GM18519 (cell line): ENCODE results near the gene SPAG6.
"Not testable (repeated sequence)": the region's sequence is repeated elsewhere in the genome, so short reads cannot be mapped to it uniquely, and the experiment has no call there.

ENCODE experiments used
- ATAC-seq: cut with Tn5 transposase; IDR thresholded peaks from one replicate; pipeline ENCODE4 v1.9.1; 2021; ENCODE audit warnings: mild to moderate bottlenecking, moderate library complexity; ENCODE audit not compliant: unreplicated experiment, low FRiP score

The SPAG6 gene

DNA sequence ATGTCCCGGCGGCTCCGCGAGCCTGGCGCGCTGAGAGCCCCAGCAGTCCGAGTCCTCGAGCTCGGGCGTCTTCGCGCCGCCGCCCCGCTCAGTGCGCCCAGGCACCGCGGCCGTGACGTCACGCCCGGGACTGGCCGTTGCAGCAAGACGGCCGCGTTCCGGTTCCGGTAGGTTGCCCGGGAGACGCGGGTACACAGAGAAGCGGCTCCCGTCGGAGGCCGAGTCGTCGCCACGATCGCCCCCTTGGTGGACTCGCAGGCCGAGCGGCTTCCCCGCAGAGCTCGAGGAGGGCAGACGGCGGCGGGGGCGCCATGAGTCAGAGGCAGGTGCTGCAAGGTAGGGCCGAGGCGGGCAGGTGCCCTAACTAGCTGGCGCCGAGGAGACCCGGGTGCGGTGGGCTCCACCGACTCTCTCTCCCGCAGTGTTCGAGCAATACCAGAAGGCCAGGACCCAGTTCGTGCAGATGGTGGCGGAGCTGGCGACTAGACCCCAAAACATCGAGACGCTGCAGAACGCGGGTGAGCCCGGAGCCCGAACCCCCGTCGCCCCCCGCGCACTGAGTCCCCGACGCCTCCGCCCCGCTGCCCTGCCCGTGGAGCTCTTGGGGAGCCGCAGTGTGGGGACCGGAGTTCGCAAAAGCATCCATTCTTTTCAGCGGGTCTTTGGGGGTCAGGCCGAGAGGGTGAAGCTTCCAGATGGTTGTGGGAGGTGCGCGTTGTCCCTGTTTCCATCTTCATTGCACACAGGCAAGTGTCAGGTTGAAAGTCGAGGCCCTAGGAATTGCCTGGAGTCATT, at the start of gene SPAG6:
TSS of gene SPAG6 (plus strand) at position 196 of the 795 bp plus-strand sequence. CDS start at position 312, 116 bp downstream.
- ATAC-seq, result no peak

DNA sequence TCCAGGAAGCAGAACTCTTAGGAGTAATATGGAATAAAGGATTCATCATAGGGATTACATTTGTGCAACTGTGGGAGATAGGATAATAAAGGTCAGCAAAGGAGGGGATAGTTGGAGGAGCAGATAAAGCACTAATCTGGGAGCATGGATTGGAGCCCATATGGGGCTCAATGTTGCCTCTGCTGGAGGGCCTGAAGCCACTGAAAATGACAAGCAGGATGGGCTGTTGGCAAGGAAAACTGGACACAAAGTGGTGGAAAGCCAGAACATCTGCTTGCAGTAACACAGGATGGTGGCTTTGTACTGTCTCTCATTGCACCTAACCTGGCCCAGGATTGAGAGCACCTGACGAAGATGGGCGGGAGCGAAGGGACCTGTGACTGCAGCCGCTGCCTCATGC, 44.1 kb upstream of the SPAG6 start:
- ATAC-seq, result no peak

DNA sequence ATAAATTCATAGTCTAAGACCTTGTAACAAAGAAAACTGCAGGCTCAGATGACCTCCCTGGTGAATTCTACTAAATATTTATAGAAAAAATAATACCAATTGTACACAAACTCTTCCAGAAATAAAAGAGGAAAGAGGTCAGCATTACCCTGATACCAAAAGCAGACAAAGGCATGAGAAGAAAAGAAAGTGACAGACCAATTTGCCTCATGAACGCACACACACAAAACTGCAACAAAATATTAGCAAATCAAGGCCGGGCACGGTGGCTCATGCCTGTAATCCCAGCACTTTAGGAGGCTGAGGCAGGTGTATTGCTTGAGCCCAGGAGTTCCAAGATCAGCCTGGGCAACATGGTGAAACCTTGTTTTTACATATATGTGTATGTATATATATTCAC, 41.8 kb upstream of the SPAG6 start:
- ATAC-seq, result no peak

DNA sequence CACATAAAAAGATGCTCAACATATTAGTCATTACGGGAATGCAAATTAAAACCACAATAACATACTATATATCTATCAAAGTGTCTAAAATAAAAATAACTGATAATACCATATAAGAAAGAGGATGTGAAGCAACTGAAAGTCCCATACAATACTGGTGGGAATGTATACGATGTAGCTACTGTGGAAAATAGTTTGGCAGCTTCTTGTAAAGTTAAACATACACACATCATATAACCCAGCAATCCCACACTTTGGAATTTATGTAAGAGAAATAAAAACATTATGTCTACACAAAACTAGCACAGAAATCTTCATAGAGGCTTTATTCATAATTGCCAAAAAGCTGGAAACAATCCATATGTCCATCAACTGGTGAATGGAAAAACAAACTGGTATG, 39.6 kb upstream of the SPAG6 start:
- ATAC-seq, result no peak

DNA sequence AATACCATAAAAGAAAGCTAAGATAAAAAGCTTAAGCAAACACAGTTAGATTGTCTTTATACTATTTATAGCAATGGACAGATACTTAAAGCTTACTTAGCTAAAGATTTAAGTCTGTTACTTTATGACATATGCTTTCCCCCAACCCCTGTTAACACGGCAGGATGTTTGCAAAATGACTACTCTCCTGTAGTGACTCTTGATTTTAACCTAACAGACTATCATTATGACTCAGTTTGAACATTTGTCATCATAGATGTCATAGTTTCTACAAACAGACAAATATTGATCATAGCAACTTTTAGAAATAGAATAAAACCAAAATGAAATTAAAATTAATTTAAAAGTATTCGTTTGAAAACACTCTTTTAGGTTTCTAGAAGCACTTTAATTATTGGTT, 36.9 kb upstream of the SPAG6 start:
- ATAC-seq, result peak; percentile 99

DNA sequence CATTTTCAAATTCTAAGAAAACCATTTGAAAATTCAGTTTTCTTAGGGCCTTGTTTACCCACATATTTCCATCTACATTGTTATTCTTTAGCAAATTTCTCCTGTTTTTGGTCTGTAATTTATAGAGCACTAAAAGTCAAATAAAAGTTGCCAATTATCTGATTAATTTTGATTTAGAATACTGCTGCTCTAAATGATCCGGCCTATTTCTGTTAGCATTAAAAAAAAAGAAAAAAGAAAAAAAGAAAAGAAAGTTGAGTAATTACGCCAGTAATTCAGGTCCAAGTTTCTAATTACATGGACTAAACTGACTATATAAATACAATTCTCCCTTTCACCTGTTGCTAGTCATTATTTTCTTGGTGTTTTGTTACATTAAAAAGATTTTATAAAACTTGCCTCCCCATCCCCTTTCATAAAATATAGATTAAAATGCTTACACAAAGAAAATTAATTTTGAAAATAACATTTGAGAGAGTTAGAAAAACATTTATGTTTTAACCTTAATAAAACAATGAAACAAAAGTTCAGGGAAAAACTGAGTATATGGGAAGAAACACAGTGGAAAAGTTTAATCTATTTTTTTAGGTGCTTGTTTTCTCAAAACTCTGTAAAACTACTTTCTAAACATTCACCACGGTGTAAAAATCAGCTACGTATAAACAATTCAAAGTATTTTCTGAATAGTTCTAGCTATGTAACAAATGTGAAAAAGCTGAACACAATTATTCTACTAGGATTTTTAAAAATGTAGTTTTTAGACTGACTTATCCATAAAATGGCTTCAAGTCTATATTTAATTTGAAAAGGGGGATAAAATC, 35.9 kb upstream of the SPAG6 start:
- ATAC-seq, result no peak

DNA sequence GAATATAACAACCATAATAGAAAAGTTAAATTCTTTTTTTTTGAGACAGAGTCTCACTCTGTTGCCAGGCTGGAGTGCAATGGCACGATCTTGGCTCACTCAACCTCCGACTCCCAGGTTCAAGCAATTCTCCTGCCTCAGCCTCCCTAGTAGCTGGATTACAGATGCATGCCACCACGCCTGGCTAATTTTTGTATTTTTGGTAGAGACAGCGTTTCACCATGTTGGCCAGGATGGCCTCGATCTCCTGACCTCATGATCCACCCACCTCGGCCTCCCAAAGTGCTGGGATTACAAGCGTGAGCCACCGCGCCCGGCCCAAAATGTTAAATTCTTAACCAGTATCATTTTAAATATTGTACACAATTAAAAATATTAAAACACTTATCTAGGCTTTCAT, 35.3 kb upstream of the SPAG6 start:
- not testable (repeated sequence) for ATAC-seq

DNA sequence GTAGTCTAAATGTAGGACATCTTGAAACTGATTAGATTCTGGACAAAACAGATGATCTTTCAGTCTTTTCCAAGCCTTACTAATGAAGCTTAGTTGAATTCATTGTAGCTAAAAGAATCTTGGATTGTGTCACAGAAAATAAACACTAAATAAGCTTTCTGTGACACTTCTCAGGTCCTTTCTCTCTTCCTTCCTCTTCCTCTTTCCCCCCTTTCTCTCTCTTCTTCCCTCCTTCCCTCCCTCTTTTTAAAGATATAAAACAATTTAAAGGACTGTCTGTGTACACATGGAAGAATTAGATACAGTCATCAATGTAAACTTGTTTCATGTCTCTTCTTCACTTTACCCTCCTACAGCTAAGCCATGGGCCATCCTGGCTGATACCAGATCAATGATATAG, 34.4 kb upstream of the SPAG6 start:
- ATAC-seq, result no peak

DNA sequence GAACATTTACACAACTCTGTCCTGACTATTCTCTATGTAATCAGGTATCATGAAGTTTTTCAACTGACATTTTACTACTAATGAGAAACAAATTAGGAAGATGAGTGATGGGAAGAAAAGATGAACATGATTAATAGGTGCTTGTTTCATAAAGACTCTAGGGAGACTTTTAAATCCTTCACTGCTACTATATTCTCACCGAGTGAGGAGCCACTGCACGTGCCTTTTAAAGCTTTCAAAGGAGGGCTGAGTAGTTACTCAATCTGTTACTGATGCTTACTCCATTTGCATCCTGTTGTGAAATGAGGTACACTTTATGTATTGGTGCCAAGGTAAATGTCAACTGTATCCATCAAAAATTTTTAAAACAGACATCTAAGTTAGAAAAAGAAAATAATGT, 30.4 kb upstream of the SPAG6 start:
- ATAC-seq, result no peak

DNA sequence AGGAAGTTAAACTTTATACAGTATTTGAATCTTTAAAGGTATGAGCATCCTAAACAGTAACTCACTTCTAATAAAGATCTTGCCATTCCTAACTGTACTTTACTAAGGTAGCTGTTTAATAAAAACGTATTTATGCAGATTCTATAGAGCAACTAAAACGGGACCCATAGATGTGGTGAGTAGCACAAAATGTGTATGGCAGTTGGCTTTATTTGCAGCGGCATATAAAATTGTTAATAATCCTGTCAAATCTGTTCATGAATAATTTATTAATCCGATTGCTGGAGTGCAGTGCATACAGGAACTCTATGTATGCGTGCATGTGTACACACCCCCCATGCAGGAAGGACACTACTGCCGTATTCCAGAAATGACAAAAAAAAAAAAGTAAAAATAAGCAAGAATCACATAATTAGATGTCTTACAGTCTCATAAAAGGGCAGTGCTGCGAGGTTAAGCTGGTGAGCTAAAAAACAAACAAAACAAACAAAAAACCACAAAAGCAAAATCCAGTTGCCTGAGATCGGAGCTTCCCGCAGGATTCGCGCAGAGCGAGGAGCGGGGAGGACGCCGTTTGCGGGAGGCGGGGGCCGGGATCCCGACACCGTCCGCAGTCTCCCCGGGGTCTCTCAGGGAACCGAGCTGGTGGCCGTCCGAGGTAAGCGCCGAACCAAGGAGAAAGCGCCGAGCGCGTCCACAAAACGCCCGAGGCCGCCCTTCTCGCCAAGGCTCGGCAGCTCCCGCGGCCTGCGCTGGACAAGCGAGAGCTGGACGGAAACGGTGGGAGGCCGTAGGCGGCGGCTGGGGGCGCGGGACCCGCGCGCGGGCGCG, 29.6 kb upstream of the SPAG6 start:
- peak; percentile 14 for ATAC-seq

DNA sequence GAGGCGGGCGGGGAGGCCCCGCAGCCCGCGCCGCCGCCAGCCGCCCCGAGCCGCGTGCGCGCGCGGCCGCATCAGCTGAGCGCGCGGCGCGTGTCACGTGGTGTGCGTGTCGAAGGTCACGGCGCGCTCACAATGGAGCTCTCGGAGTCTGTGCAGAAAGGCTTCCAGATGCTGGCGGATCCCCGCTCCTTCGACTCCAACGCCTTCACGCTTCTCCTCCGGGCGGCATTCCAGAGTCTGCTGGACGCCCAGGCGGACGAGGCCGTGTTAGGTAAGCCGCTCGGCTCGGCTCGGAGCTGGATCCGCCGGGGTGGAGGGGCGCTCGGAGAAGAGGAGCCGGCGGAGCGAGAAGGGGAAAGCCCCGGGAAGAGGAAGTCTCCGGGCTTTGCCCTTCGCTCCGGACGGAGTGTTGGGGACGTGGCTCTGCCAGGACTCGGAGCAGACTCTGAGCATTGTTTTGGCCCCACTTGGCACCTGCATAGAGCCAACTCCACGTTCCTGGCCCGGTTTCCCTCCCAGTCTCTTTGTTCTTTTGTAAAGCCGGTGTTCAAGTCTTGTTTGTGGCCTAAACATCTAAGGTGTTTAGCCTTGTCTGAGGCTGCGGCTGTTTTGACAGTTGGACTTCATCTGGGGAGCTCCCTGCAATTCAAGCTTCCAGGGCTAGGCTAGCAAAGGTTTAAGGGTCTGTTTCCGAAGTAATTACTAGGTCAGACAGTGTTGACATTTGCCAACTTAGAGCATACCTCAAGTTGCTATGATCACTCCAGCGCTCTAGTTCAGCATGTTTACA, 28.8 kb upstream of the SPAG6 start, which contains the start of gene COMMD3:
TSS of gene COMMD3 (plus strand) at position 103 of the 790 bp plus-strand sequence. CDS start at position 133, 30 bp downstream.
- ATAC-seq, result peak; percentile 39

DNA sequence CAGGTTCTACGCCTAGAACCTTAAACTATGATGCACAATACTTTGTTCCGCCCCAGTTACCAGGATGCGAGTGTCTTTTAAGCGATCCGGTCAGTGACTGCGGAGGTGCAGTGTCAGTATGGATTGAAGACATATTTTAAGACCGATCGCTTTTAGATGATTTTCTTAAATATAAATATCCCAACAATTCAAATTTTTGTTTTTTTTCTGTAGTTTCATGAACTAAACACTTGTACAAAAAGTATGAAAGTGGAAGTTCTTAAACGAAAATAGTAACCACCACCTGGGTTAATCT, 28.3 kb upstream of the SPAG6 start:
- ATAC-seq, result peak; percentile 27

DNA sequence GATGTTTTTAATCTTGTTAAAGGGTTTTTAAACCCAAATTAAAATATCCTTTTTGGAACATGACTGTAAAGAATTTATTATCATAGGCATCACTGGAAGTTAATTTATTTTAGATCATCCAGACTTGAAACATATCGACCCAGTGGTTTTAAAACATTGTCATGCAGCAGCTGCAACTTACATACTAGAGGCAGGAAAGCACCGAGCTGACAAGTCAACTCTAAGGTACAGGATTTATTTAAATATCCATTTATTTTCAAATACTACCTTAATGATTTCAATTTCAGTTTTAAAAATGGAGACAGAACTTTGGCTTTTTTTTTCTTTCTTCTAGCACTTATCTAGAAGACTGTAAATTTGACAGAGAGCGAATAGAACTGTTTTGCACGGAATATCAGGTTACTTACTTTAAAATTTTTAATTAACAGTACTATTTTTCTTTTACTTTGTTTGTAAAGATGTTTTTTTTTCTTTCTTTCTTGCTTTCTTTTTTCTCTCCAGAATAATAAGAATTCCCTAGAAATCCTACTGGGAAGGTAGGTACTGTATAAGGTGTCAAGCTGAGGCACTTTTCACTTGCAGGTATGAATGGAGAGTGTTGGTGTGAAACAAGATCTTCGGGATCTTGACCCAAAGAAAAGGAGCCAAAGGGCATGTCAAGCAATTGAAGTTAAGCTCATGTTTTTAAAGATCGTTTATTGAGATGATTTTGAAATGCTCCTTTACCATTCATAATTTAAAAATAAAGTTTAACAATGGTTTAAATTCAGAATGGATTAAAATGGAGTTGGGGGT, 27.3 kb upstream of the SPAG6 start:
- ATAC-seq, result no peak

DNA sequence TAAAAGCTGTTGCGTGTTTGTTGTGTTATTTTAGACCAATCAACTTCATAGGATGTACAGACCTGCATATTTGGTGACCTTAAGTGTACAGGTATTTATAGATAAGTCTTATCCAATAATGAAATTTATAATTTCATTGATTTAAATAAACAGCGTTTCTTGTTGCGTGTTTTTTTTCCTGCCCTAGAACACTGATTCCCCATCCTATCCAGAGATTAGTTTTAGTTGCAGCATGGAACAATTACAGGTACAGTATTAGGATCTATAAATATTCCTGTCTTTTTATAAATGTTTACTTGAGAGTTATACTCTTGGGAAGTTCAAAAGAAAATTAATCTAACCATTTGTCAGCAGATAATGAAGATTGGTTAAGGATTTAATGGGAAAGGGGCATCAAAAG, 26.5 kb upstream of the SPAG6 start:
- ATAC-seq, result no peak

DNA sequence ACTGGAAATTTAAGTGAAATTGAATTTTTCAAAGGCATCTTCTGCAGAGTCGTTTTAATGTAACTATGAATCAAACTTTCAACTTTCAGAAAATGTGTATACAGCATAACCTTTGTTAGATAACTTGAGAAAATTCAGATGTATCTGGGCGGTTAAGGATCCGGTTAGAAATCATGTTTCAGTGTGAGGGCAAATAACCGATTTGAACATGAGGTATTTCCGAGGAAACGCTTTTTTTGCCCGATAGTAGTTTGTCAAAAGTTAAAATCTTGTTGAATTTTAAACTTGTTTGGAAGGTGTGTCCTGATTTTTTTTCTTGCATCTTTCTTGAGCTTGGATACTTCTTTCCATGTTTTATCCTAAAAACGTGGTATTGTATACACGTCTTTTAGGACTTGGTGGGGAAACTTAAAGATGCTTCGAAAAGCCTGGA, 25.7 kb upstream of the SPAG6 start:
- no peak for ATAC-seq

DNA sequence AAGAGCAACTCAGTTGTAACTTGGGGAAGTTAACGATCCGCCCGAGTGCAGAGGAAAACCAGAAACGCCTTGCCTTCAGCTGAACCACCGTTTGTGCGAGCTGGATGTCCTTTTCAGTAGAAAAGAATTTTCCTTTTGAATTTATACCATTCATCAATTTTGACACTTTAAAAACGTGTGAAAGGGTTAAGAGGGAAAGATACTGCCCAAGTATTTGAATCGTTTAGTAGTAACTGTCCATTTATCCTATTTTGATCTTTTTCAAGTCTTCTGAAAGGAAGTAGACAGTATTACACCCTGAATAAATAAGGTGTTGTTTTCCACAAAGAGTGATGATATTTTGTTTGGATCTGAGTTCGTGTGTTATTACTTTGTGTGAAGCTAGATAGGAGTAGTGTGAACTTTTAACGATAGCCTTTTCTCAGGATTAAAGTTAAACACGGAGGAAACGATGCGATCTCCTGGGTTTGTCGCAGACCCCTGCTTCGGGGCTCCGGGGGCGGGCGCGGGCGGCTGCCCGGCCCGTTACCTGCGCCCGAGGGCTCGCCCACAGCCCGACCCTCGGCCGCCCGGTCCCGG, 25.2 kb upstream of the SPAG6 start:
- no peak for ATAC-seq

DNA sequence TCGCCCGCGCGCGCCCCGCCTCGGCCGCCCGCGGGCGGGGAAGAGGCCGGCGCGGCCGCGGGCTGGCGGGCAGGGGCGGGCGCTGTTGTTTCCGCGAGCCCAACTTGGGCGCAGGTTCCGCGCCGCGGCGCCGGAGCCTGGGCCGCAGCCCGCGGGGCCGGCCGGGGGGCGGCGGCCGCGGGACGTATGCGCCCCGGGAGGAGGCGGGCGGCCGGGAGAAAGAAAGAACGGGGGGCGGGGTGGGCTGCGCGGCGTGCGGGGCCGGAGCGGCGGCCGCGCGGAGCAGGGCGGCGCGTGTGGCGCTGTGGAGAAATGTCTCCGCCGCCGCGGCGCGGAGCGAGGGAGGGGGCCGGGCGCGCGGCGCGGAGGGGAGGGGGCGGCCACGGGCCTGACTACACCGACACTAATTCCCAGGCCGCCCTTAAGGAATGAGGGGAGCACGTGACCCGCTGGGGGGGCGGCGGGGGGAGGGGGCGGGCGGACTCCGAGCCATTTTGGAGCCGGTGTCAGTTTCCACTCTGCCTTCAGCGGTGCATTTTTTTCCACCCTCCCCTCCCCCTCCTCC, 24.6 kb upstream of the SPAG6 start, which contains the start of gene BMI1:
TSS of gene BMI1 (plus strand) at position 509 of the 565 bp plus-strand sequence. CDS start 5,351 bp downstream, outside the sequence.
- ATAC-seq, result no peak

DNA sequence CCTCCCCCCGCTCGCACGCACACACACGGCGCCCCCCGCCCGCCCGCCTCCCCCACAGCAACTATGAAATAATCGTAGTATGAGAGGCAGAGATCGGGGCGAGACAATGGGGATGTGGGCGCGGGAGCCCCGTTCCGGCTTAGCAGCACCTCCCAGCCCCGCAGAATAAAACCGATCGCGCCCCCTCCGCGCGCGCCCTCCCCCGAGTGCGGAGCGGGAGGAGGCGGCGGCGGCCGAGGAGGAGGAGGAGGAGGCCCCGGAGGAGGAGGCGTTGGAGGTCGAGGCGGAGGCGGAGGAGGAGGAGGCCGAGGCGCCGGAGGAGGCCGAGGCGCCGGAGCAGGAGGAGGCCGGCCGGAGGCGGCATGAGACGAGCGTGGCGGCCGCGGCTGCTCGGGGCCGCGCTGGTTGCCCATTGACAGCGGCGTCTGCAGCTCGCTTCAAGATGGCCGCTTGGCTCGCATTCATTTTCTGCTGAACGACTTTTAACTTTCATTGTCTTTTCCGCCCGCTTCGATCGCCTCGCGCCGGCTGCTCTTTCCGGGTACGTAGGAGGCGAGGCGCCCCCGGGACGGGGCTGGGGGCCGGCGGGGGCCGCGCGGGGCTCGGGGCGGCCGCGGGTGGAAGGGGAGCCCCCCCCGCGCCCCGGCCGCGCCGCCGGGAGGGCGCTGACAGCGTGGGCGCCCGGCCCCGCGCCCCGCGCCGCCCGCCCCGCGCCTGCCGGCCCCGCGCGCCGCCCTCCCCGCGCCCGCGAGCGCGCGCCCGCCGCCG, 24.0 kb upstream of the SPAG6 start:
- no peak for ATAC-seq
